ENCODE measurements around the gene SLCO6A1.
"Not testable (repeated sequence)": the region's sequence is repeated elsewhere in the genome, so short reads cannot be mapped to it uniquely, and the experiment has no call there.

Gene SLCO6A1, protein sequence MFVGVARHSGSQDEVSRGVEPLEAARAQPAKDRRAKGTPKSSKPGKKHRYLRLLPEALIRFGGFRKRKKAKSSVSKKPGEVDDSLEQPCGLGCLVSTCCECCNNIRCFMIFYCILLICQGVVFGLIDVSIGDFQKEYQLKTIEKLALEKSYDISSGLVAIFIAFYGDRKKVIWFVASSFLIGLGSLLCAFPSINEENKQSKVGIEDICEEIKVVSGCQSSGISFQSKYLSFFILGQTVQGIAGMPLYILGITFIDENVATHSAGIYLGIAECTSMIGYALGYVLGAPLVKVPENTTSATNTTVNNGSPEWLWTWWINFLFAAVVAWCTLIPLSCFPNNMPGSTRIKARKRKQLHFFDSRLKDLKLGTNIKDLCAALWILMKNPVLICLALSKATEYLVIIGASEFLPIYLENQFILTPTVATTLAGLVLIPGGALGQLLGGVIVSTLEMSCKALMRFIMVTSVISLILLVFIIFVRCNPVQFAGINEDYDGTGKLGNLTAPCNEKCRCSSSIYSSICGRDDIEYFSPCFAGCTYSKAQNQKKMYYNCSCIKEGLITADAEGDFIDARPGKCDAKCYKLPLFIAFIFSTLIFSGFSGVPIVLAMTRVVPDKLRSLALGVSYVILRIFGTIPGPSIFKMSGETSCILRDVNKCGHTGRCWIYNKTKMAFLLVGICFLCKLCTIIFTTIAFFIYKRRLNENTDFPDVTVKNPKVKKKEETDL

GRCh38 chr5:102498271-102499034, at the start of gene SLCO6A1:
Gene SLCO6A1 (minus strand): TSS chr5:102499001. CDS start chr5:102498844, 157 bp downstream.
- no peak for DNase-seq

DNA sequence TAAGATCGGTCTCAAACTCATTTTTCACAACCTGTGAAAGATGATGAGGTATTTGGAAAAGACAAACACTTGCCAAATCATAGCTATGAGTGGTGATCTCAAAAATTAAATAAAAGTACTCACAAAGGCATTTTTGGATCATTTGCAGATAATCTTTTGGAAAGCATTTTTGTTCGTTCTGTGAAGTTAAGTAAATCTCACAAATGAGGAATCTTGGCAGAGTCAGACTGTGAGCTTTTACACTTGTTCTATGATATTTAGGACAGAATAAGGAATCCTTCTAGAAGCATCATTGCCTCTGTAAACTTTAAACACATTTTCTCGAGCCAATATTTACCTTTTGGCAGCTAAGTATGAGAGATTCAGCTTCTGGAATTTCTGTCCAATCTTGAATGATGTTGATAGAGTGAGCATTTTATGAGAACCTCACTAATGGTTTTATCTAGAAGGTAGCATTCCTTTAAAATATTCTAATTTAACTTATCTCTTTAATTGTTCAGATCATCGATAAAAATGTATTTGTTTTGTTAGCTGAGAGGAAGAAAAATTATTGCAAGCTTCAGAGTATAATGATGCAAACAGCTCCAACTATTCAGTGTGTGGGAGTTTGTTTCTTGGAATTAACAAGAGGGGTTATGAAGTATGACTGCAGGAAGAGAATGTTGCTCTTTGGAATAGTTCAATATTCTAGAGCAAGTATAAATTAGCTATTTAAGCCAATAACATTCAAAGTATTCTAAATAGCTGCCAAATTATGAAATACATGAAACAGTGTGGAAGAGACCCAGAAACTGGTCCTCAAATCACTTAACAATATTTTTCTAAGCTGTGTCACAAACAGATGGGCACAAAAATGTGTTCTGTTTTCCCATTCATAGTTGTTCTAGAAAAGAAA, 48.6 kb upstream of the SLCO6A1 start:
- DNase-seq = no peak

GRCh38 chr5:102545175-102545574, 46.4 kb upstream of the SLCO6A1 start:
- no peak for DNase-seq

DNA sequence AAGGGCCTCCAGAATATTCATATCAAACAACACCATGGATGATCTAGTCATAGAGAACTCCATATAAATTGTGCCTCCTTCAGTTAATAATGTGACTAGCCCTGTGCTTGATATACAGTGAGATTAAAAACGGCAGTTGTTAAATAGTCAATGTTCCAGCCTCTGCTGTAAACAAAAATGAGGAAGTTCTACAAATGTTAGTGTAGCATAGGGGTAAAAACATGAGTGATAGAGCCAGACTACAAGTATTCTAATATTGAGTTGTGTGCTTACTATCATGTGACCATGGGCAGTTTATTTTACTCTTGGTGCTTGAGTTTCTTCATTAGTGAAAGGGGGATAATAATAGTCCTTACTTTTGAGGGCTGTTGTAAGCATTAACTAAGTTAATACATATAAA, 43.3 kb upstream of the SLCO6A1 start:
- DNase-seq = no peak

DNA sequence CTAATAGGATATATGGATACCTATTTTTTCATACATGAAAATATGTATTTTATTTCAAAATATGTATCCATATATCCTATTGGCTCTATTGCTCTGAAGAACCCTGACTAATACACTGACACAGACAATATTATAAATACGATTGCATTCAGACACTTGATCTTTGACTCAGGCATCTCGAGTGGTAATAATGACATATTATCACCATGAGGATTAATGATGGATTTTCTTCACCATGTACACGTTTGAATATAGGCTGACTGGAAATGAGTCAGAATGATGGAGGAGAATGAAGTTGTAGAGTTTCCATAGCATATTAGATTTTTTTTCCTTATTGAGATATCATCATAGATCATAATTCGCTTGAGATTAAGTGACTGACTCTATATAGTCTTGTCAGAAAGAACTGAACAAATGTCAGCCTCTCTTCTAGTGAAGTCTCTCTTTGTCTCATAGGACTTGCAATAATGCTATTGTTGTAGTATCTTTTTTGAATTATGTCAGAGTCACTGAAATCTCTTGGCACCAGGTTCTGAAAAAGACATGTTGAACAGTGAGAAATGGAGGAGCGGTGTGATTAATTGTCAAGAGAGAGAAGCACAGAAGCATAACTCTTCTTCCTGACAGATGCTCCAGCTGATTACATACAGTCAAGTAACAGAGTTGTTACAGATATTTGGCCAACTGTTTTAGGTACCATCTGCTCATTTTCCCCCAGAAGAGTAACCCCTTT, 41.4 kb upstream of the SLCO6A1 start:
- no peak for DNase-seq

GRCh38 chr5:102539562-102539961, 40.8 kb upstream of the SLCO6A1 start:
- no peak for DNase-seq

DNA sequence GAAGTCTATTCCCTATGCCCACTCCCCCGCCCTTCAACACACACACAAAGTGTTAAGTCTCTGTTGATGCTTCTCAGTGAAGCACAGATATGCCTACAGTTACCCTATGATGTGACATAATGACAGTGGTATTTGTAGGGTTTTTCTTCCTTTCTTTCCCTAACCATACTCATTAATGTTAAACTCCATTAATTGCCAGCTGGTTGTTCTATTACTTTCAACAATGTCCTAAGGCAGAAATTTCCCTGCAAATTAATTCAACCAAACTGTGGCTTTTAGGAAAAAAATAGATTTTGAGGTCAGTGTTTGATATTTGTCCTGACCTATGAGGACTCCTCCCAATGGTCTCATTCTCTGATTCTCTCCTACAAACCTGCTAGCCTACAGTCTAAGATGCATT, 38.2 kb upstream of the SLCO6A1 start:
- no peak for DNase-seq

DNA sequence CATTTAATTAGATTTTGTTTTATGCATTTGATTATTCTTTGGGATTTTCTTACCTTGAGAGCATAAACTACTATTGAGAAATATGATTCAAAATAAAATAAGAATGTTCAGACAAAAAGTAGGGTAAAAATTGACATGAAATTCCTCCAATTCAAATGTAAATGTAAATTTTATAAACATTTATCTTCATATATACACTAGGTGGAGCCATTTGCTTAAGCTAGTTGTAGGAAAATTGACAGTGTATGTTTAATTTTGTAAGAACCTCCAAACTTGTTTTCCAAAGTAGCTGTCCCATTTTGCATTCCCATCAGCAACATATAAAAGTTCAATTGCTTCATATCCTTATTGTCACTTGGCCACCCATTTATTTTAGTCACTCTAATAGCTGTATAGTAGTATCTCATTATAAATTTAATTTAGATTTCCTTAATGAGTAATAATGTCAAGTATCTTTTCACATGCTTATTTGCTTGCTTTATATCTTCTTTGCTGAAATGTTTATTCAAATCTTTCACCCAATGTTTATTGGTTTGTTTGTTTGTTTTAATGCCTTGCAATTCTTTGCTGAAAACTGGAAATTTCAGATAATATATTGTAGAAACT, 37.6 kb upstream of the SLCO6A1 start:
- DNase-seq = no peak

- no peak for DNase-seq
Observed at GRCh38 chr5:102532123-102532522, 33.3 kb upstream of the SLCO6A1 start.

DNA sequence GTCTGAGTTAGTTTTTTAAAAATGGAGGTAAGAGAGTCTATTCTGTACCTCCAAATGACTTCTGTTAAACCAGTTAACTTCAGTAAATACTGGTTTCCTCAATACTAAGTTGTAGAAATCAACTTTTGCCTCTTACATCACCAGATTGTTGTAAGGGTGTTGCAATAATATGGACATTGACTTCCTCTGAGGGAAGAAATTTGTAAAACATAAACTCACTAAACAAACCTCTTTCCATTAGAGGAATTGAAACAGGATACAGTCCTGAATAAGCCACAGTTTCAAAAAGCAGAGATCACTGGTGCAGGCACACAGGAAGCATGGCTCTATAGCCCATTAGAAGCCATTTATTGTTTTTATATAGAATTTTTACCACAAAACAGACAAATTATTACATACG, 32.7 kb upstream of the SLCO6A1 start:
- DNase-seq = no peak

GRCh38 chr5:102529447-102529846, 30.6 kb upstream of the SLCO6A1 start:
- no peak for DNase-seq

DNA sequence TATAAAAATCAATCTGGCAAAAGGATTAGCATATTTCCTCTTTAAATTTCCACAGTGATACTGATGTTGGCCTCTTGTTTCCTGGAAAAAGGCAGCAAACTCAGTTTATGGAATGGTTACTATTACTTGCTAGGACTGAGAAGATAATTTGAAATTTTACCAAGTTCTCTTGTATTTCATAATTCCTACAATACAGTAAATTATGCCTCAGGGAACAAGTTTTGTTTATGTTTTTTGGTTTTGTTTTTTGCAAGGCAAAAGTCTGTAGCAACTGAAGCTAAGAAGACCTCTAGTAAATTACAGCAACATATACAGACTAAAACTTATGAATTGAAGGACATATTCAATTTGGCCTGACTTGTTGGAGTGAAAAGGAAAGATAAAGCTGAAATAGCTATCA, 30.2 kb upstream of the SLCO6A1 start:
- no peak for DNase-seq

DNA sequence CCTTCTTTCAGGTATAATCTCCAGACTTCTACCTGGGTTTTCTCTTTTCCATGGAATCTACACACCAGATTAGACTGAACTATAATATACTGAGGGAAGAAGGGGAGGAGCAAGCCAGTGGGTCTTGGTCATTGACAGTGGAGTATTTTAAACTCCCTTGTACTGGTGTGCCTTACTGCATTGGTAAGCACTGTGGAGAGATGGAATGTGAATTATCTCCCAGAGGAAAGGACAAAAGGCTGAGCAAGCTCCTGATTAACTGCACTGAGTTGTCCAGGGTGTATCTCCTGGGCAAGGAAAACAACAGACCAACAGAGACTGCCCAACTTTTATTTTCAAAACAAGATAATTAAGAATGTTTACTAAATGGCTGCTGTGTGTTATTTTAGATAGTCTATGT, 29.8 kb upstream of the SLCO6A1 start:
- no peak for DNase-seq

GRCh38 chr5:102527547-102527946, 28.7 kb upstream of the SLCO6A1 start:
- no peak for DNase-seq

DNA sequence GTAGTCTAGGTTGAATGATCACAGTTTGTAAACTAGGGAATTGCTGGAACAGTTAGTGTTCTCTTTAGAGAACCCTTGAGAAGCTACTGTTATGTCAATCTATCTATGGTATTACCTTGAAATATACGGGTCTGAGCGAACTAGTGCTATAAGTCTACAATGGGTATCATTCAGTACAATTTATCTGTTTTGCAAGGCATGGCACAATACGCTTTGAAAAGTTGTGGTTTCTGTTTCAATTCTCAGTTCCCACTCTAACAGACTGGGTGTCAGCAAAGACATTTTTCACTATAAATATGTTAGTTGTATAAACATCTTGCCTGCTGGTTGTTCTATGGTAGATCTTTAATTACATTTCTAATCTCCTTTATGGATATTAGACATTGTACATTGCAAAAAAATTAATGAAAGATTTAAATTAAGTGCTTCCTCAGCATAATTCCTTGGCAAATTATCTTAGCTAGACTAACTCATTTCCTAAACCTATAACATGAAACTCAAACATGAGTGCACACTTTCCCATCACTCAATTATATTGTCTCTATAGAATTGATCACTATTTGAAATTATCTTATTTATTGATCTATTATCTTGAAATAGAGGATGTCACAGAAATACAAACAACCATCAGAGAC, 24.9 kb upstream of the SLCO6A1 start:
- DNase-seq = no peak

- no peak for DNase-seq
Observed at GRCh38 chr5:102511666-102512065, 12.9 kb upstream of the SLCO6A1 start.

GRCh38 chr5:102491261-102491914, 7.4 kb downstream of the SLCO6A1 start:
- not testable (repeated sequence) for DNase-seq

GRCh38 chr5:102483736-102484135, 15.1 kb downstream of the SLCO6A1 start:
- no peak for DNase-seq

DNA sequence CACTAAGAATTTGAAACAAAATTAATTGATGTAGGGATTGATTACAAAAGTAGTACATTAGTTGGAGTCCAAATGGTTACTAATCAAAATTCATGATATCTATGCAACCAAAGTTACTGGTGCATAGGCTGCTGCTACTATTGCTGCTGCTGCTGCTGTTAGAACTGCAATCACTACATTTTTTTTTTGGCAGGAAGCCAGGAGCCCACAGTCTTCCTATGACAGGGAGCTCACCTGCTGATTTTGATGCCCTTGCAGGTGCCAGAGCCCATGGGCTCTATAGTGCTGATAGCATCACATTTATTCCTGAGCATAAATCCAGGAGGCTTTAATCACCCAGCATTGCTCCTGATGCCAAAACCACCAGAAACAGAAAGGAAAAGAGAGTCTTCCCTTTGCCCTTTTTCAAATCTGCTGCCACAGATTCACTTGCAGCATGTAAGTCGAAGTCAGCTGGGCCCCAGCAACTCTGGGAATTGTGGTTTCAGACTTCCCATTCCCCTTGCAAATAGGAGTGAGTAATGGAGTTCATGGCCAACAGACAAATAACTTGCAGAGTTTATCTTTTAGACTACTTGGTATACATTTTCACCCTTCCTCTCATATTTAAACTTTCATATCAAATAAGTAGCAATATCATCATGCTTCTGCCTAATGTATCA, 17.6 kb downstream of the SLCO6A1 start:
- no peak for DNase-seq

DNA sequence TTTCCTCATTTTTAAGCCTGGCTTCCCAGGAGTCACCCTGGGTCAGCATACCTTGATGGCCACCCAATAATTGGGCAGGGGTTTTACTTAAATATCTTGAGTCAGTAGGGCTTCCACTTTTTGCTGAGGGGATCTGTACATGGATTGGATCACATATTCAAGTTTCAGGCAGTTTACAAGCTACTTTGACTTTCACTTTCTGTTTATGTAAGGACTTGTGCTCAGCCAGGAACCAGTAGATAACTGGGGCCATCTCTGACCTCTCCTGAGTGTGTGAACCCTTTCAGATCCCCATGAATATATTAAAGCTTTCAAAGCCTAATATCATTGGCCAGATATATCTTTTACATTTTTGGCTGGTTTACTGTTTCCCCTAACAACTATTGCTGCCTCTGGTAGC, 45.1 kb downstream of the SLCO6A1 start:
- DNase-seq = no peak
